H9 (cell line): ENCODE measurements around the gene ASIC3. TPM values are rescaled to one million over a fixed set of nuclear protein-coding genes. Genes with fewer than 3 reads are reported as not detected.
"Not testable (repeated sequence)": the region's sequence is repeated elsewhere in the genome, so short reads cannot be mapped to it uniquely, and the experiment has no call there.

Experiments used
- DNase-seq: peaks from one replicate; pipeline ENCODE4 v3.0.0-alpha.2; 2017
- H2AFZ ChIP-seq: one replicate; pipeline ENCODE4 v1.6.1; 2013; ENCODE audit warnings: mild to moderate bottlenecking, low read length, control low read depth, moderate library complexity
- H2AK5ac ChIP-seq: 2 replicates; pipeline ENCODE4 v1.6.1; 2013; ENCODE audit warnings: low read length, control low read depth, mixed read lengths; ENCODE audit not compliant: insufficient read length
- H2BK120ac ChIP-seq: one replicate; pipeline ENCODE4 v1.6.1; 2013; ENCODE audit warnings: low read depth, mild to moderate bottlenecking, low read length, control low read depth, inconsistent platforms; ENCODE audit not compliant: poor library complexity, severe bottlenecking
- H2BK12ac ChIP-seq: 2 replicates; pipeline ENCODE4 v1.6.1; 2013; ENCODE audit warnings: low read length, control low read depth, mixed read lengths, low read depth; ENCODE audit not compliant: insufficient read length
- H2BK15ac ChIP-seq: 2 replicates; pipeline ENCODE4 v1.6.1; 2013; ENCODE audit warnings: low read depth, low read length, control low read depth
- H2BK20ac ChIP-seq: one replicate; pipeline ENCODE4 v1.6.1; 2013; ENCODE audit warnings: low read depth, mild to moderate bottlenecking, low read length, control low read depth, inconsistent platforms; ENCODE audit not compliant: poor library complexity, severe bottlenecking
- H2BK5ac ChIP-seq: 2 replicates; pipeline ENCODE4 v1.6.1; 2013; ENCODE audit warnings: low read length, control low read depth, mixed read lengths; ENCODE audit not compliant: insufficient read length
- H3K14ac ChIP-seq: 2 replicates; pipeline ENCODE4 v1.6.1; 2013; ENCODE audit warnings: low read length, control low read depth; ENCODE audit not compliant: insufficient read depth
- H3K18ac ChIP-seq: 2 replicates; pipeline ENCODE4 v1.6.1; 2013; ENCODE audit warnings: low read depth, mild to moderate bottlenecking, mixed read lengths, low read length, control low read depth; ENCODE audit not compliant: insufficient read length
- H3K23ac ChIP-seq: 2 replicates; pipeline ENCODE4 v1.6.1; 2013; ENCODE audit warnings: low read length, control low read depth, mixed read lengths, low read depth; ENCODE audit not compliant: insufficient read length
- H3K23me2 ChIP-seq: 2 replicates; pipeline ENCODE4 v1.6.1; 2013; ENCODE audit warnings: low read depth, mild to moderate bottlenecking, mixed read lengths, low read length, control low read depth; ENCODE audit not compliant: insufficient read length, poor library complexity, severe bottlenecking
- H3K27ac ChIP-seq: 2 replicates; pipeline ENCODE4 v1.5.1; 2013; ENCODE audit warnings: low read length, control low read depth, mixed read lengths, low read depth; ENCODE audit not compliant: insufficient read length
- H3K27me3 ChIP-seq: 2 replicates; pipeline ENCODE4 v1.6.1; 2013; ENCODE audit warnings: low read length, control low read depth, inconsistent platforms; ENCODE audit not compliant: insufficient read depth
- H3K4ac ChIP-seq: 2 replicates; pipeline ENCODE4 v1.6.1; 2013; ENCODE audit warnings: low read depth, mild to moderate bottlenecking, control low read depth, inconsistent platforms, low read length, moderate library complexity
- H3K4me1 ChIP-seq: 2 replicates; pipeline ENCODE4 v1.6.1; 2013; ENCODE audit warnings: low read length, control low read depth, inconsistent platforms; ENCODE audit not compliant: insufficient read depth
- H3K4me2 ChIP-seq: 2 replicates; pipeline ENCODE4 v1.6.1; 2013; ENCODE audit warnings: low read length, control low read depth, mixed read lengths; ENCODE audit not compliant: insufficient read length, insufficient read depth
- H3K56ac ChIP-seq: 2 replicates; pipeline ENCODE4 v1.6.1; 2013; ENCODE audit warnings: low read depth, mild to moderate bottlenecking, mixed read lengths, low read length, control low read depth; ENCODE audit not compliant: insufficient read length
- H3K79me1 ChIP-seq: 2 replicates; pipeline ENCODE4 v1.6.1; 2013; ENCODE audit warnings: low read depth, mild to moderate bottlenecking, moderate library complexity, low read length, control low read depth, inconsistent platforms; ENCODE audit not compliant: insufficient read depth, poor library complexity, severe bottlenecking
- H3K79me2 ChIP-seq: 2 replicates; pipeline ENCODE4 v1.6.1; 2013; ENCODE audit warnings: low read length, control low read depth, inconsistent platforms; ENCODE audit not compliant: insufficient read depth
- H3K9ac ChIP-seq: 2 replicates; pipeline ENCODE4 v1.6.1; 2013; ENCODE audit warnings: low read length, control low read depth, mixed read lengths; ENCODE audit not compliant: insufficient read length; ENCODE audit errors: extremely low read depth
- H3K9me3 ChIP-seq: one replicate; pipeline ENCODE4 v1.6.1; 2013; ENCODE audit warnings: low read depth, low read length, inconsistent platforms; ENCODE audit not compliant: control insufficient read depth
- H3T11ph ChIP-seq: one replicate; pipeline ENCODE4 v1.6.1; 2013; ENCODE audit warnings: mild to moderate bottlenecking, low read length, control low read depth, inconsistent platforms
- H4K20me1 ChIP-seq: one replicate; pipeline ENCODE4 v1.6.1; 2013; ENCODE audit not compliant: control insufficient read depth, insufficient read length, insufficient read depth
- H4K5ac ChIP-seq: 2 replicates; pipeline ENCODE4 v1.6.1; 2013; ENCODE audit warnings: low read depth, mild to moderate bottlenecking, mixed read lengths, low read length, control low read depth; ENCODE audit not compliant: insufficient read length
- H4K8ac ChIP-seq: replicated peaks from 2 replicates; pipeline ENCODE4 v1.6.1; 2013; ENCODE audit warnings: low read length, control low read depth, mixed read lengths, low read depth; ENCODE audit not compliant: insufficient read length
- H4K91ac ChIP-seq: 2 replicates; pipeline ENCODE4 v1.6.1; 2013; ENCODE audit warnings: low read depth, mild to moderate bottlenecking, moderate library complexity, mixed read lengths, low read length, control low read depth; ENCODE audit not compliant: insufficient read length
- H3K27ac Mint-ChIP-seq, 3 experiments: 2 replicates in 2 of 3; 3 replicates in 1 of 3; pipeline ENCODE4 v1.8.0; 2020 to 2021; ENCODE audit warnings: mixed read lengths in 3 of 3, mild to moderate bottlenecking in 1 of 3, moderate library complexity in 1 of 3
- H3K27me3 Mint-ChIP-seq: 2 replicates; pipeline ENCODE4 v1.8.0; 2021; ENCODE audit warnings: low read depth, mild to moderate bottlenecking, moderate library complexity, mixed read lengths
- H3K36me3 Mint-ChIP-seq, 3 experiments: 2 replicates in 2 of 3; 3 replicates in 1 of 3; pipeline ENCODE4 v1.8.0; 2020 to 2021; ENCODE audit warnings: low read depth in 3 of 3, mixed read lengths in 3 of 3; ENCODE audit not compliant: insufficient read depth in 1 of 3
- H3K4me1 Mint-ChIP-seq, 2 experiments: 2 replicates each; pipeline ENCODE4 v1.8.0; 2020; ENCODE audit warnings: mixed read lengths in 2 of 2
- H3K4me3 Mint-ChIP-seq, 2 experiments: 2 replicates in 1 of 2; 3 replicates in 1 of 2; pipeline ENCODE4 v1.8.0; 2020 to 2021; ENCODE audit warnings: mild to moderate bottlenecking in 2 of 2, mixed read lengths in 2 of 2, moderate library complexity in 1 of 2
- H3K9me3 Mint-ChIP-seq, 2 experiments: 2 replicates in 1 of 2; 3 replicates in 1 of 2; pipeline ENCODE4 v1.8.0; 2020; ENCODE audit warnings: mild to moderate bottlenecking in 2 of 2, mixed read lengths in 2 of 2, moderate library complexity in 1 of 2
- WGBS: extraction: QIAGEN DNeasy Blood & Tissue Kit; methylation state at CpG from one replicate; pipeline ENCODE4 v1.1.7; 2013; ENCODE audit warnings: missing lambda C conversion rate, low lambda C conversion rate, mixed read lengths; ENCODE audit not compliant: insufficient read length; ENCODE audit errors: extremely low coverage; 5-methylcytosine and 5-hydroxymethylcytosine counted together
- total RNA-seq: library from RNA; stranded (reverse); gene quantifications from 2 replicates; pipeline ENCODE4 v1.2.1, GENCODE V29; 2021
- TF ChIP-seq, protein P1 (sequence below): fragments of 200-600 bp; sonication (generic); conservative IDR thresholded peaks from 3 replicates; pipeline ENCODE4 v1.8.0; 2021; ENCODE audit warnings: antibody characterized with exemption, mild to moderate bottlenecking

The ASIC3 gene
- total RNA-seq, 1 experiment from 2014 or later, result 1.7 TPM

DNA sequence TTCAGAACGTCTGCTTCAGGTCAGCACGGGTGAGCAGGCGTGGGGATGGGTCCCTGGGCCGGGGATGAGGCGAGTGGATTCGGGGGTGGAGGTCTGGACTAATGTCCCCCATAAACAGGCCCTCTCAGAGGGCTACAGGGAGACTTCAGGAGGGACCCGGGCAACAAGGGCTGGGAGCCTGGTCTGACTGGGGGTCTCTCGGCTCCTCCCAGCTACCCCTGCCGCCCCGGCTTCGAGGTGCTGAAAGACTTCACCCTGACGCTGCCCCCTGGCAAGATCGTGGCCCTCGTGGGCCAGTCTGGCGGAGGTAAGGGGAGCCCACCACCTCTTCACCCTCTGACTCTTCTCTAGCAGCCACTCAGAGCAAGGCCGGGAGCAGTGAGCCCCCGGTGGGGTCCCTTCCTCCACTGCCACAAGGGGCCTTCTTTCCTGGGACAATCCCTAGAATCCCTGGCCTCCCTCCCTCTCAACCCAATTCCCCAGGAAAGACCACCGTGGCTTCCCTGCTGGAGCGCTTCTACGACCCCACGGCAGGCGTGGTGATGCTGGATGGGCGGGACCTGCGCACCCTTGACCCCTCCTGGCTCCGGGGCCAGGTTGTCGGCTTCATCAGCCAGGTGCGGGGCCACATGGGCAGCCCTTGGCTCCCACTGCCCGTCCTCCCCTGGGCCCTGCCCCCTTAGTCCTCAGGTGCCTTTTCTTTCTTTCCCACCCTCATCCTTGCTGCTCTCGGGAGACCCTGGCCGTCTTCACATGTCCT lies 7.5 kb upstream of the ASIC3 start:
- no CpG with 5 or more reads among the region's 30 CpGs for WGBS
- H3K27ac Mint-ChIP-seq, result no peak overlapping the region
- DNase-seq, result no peak
- Histone ChIP-seq H2AK5ac (no peak overlapping the region), H3K9ac (no peak overlapping the region), H3K18ac (no peak overlapping the region), H4K8ac (no peak overlapping the region), H3K79me1 (no peaks in the 10 kb centered on the region), H3K79me2 (no peaks in the 10 kb centered on the region), H2AFZ (no peak overlapping the region), H2BK120ac (no peak overlapping the region), H2BK20ac (no peak overlapping the region), H3K23me2 (no peaks in the 10 kb centered on the region), H3K23ac (no peak overlapping the region), H3K4me2 (no peak overlapping the region), H4K20me1 (no peaks in the 10 kb centered on the region), H3K9me3 (no peaks in the 10 kb centered on the region), H2BK15ac (no peak overlapping the region), H4K5ac (no peak overlapping the region), H3K14ac (no peak overlapping the region), H3K56ac (no peak overlapping the region), H2BK12ac (no peak overlapping the region), H3K4me1 (no peaks in the 10 kb centered on the region), H3K27me3 (no peaks in the 10 kb centered on the region), H3T11ph (no peak overlapping the region), H2BK5ac (no peak overlapping the region), H3K27ac (no peak overlapping the region), H4K91ac (no peak overlapping the region), H3K4ac (no peak overlapping the region)
- H3K36me3 Mint-ChIP-seq, result no peaks in the 10 kb centered on the region; a peak in 2 of 7 replicates
- peaks cover 5% of the 10 kb centered on the region for H3K27me3 Mint-ChIP-seq
- H3K9me3 Mint-ChIP-seq, result no peaks in the 10 kb centered on the region; a peak in 1 of 5 replicates
- H3K4me1 Mint-ChIP-seq, result peaks cover 2% of the 10 kb centered on the region in 2 experiments; a peak in 1 of 4 replicates
- no peak overlapping the region for H3K4me3 Mint-ChIP-seq
- TF ChIP-seq, protein P1, sequence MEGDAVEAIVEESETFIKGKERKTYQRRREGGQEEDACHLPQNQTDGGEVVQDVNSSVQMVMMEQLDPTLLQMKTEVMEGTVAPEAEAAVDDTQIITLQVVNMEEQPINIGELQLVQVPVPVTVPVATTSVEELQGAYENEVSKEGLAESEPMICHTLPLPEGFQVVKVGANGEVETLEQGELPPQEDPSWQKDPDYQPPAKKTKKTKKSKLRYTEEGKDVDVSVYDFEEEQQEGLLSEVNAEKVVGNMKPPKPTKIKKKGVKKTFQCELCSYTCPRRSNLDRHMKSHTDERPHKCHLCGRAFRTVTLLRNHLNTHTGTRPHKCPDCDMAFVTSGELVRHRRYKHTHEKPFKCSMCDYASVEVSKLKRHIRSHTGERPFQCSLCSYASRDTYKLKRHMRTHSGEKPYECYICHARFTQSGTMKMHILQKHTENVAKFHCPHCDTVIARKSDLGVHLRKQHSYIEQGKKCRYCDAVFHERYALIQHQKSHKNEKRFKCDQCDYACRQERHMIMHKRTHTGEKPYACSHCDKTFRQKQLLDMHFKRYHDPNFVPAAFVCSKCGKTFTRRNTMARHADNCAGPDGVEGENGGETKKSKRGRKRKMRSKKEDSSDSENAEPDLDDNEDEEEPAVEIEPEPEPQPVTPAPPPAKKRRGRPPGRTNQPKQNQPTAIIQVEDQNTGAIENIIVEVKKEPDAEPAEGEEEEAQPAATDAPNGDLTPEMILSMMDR, result no peak

DNA sequence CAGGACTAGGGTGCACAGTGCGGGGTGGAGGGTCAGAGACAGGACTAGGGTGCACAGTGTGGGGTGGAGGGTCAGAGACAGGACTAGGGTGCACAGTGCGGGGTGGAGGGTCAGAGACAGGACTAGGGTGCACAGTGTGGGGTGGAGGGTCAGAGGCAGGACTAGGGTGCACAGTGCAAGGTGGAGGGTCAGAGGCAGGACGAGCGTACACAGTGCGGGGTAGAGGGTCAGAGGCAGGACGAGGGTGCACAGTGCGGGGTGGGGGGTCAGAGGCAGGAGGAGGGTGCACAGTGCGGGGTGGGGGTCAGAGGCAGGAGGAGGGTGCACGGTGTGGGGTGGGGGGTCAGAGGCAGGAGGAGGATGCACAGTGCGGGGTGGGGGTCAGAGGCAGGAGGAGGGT lies 4.9 kb upstream of the ASIC3 start:
- not testable (repeated sequence) for H3K4me3 Mint-ChIP-seq, DNase-seq, H3K27ac Mint-ChIP-seq, H2BK5ac ChIP-seq, H3K9me3 ChIP-seq, H3K79me1 ChIP-seq, H3K27ac ChIP-seq, H3K4me2 ChIP-seq, H3K14ac ChIP-seq, H2BK20ac ChIP-seq, H2BK12ac ChIP-seq, H3K9me3 Mint-ChIP-seq, H4K5ac ChIP-seq, H2BK15ac ChIP-seq, H3K27me3 ChIP-seq, H3T11ph ChIP-seq, H3K9ac ChIP-seq, H3K4me1 ChIP-seq, H3K23me2 ChIP-seq, H3K4me1 Mint-ChIP-seq, H3K23ac ChIP-seq, H2AK5ac ChIP-seq, H2AFZ ChIP-seq, H3K36me3 Mint-ChIP-seq, H4K8ac ChIP-seq, H3K18ac ChIP-seq, H4K91ac ChIP-seq, H2BK120ac ChIP-seq, H4K20me1 ChIP-seq, H3K4ac ChIP-seq, H3K56ac ChIP-seq, H3K79me2 ChIP-seq
- H3K27me3 Mint-ChIP-seq, result peaks cover 18% of the 10 kb centered on the region
- WGBS, result no CpG with 5 or more reads among the region's 10 CpGs
